ENCODE data around the gene ANLN. TPM values are rescaled to one million over a fixed set of nuclear protein-coding genes. Genes with fewer than 3 reads are reported as not detected.

Gene ANLN
- total RNA-seq, 4 donors from 2014 or later = 0.26 to 43.8 (median 2.9) TPM

DNA sequence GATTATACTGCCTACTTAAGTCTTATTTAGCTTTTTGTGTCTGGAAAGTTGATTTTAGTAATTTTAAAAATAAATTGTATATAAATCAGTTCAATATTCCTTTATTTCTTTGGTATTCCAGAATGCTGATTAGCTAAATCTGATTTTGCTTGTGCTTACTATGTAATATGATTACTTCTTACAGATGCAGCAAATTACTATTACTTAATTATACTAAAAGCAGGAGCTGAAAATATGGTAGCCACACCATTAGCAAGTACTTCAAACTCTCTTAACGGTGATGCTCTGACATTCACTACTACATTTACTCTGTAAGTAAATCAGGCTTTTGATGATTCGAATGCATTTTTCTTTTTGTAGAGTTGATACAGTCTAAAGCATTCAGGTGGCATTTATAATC, 34.0 kb downstream of the ANLN start:
- DNase-seq = no peak
- intact Hi-C loops (cut with DNase I; ENCODE audit: low total_unique reads) = no loop called here
- Histone ChIP-seq H3K4me3 (no peak overlapping the region), H3K27me3 (no peaks in the 10 kb centered on the region), H3K36me3 (no peaks in the 10 kb centered on the region), H3K27ac (no peak overlapping the region), H3K9me3 (no peaks in the 10 kb centered on the region), H3K4me1 (no peaks in the 10 kb centered on the region)
- TF ChIP-seq, protein P1, sequence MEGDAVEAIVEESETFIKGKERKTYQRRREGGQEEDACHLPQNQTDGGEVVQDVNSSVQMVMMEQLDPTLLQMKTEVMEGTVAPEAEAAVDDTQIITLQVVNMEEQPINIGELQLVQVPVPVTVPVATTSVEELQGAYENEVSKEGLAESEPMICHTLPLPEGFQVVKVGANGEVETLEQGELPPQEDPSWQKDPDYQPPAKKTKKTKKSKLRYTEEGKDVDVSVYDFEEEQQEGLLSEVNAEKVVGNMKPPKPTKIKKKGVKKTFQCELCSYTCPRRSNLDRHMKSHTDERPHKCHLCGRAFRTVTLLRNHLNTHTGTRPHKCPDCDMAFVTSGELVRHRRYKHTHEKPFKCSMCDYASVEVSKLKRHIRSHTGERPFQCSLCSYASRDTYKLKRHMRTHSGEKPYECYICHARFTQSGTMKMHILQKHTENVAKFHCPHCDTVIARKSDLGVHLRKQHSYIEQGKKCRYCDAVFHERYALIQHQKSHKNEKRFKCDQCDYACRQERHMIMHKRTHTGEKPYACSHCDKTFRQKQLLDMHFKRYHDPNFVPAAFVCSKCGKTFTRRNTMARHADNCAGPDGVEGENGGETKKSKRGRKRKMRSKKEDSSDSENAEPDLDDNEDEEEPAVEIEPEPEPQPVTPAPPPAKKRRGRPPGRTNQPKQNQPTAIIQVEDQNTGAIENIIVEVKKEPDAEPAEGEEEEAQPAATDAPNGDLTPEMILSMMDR (IDR thresholded peaks at IDR 0.05) = no peak
- no peak for TF ChIP-seq POLR2A (IDR thresholded peaks at IDR 0.05)

DNA sequence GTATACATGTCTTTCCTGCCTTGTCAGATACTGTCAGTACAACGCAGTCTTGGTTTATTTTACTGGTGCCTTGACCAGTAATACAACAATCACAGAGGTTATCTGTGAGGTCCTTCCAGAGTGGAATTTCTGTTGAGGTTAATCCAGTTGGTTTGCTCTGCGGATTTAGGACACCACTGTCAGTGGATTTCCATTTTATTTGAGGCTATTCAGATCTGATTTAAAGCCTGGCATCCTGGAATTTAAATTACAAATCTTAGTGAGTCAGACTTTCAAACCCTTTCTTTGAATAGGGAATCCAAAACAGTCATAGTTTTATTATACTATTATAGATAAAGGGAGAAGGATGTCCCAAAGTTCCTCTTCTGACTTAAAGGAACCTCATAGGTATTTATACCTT, 40.5 kb downstream of the ANLN start:
- no peaks in the 10 kb centered on the region for H3K27me3 ChIP-seq
- intact Hi-C loops (cut with DNase I; ENCODE audit: low total_unique reads) = no loop called here
- H3K4me1 ChIP-seq = no peaks in the 10 kb centered on the region
- TF ChIP-seq POLR2A (IDR thresholded peaks at IDR 0.05) = no peak
- TF ChIP-seq, protein P1 (IDR thresholded peaks at IDR 0.05) = no peak
- no peaks in the 10 kb centered on the region for H3K36me3 ChIP-seq
- no peak overlapping the region for H3K27ac ChIP-seq
- no peak overlapping the region for H3K4me3 ChIP-seq
- H3K9me3 ChIP-seq = no peaks in the 10 kb centered on the region
- no peak for DNase-seq

DNA sequence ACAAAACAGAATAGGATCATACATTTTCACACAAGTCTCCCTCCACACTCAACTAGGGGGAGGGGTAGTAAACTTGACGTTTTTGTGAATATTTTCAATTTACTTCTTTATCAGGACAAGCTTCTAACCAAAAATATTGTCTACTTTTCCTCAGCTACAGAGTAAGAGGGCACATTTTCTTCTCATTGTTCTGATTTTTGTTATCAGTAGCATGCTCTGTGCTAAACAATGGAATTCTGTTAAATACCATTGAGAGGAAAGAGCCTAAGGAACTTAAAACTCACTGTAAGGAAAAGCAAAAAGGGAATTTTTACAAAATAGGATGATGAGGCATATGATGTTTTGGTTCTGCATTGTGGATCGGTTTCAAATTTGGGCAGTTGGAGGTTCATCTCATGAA, 41.2 kb downstream of the ANLN start:
- DNase-seq = no peak
- intact Hi-C loops (cut with DNase I; ENCODE audit: low total_unique reads) = no loop called here
- H3K27ac ChIP-seq = no peak overlapping the region
- H3K9me3 ChIP-seq = no peaks in the 10 kb centered on the region
- TF ChIP-seq, protein P1 (IDR thresholded peaks at IDR 0.05) = no peak
- TF ChIP-seq POLR2A (IDR thresholded peaks at IDR 0.05) = no peak
- H3K27me3 ChIP-seq = no peaks in the 10 kb centered on the region
- H3K36me3 ChIP-seq = no peaks in the 10 kb centered on the region
- no peak overlapping the region for H3K4me3 ChIP-seq
- no peaks in the 10 kb centered on the region for H3K4me1 ChIP-seq

DNA sequence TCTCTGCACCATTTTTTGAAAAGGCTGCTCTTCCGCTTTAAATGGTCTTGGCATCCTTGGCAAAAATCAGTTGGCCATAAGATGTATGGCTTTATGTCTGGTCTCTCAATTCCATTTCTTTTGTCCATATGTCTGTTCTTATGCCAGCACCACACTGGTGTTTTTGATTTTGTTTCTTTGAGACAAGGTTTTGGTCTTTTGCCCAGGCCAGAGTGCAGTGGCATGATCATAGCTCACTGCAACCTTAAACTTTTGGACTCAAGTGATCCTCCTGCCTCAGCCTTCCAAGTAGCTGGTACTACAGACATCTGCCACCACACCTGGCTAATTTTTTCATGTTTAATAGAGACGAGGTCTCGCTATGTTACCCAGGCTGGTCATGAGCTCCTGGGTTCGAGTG, 48.5 kb downstream of the ANLN start:
- Histone ChIP-seq H3K27ac (no peak overlapping the region), H3K27me3 (no peaks in the 10 kb centered on the region), H3K4me1 (no peaks in the 10 kb centered on the region), H3K36me3 (no peaks in the 10 kb centered on the region), H3K4me3 (no peak overlapping the region), H3K9me3 (no peaks in the 10 kb centered on the region)
- no peak for DNase-seq
- TF ChIP-seq, protein P1 (IDR thresholded peaks at IDR 0.05) = no peak
- no peak for TF ChIP-seq POLR2A (IDR thresholded peaks at IDR 0.05)
- intact Hi-C loops (cut with DNase I; ENCODE audit: low total_unique reads) = no loop called here

DNA sequence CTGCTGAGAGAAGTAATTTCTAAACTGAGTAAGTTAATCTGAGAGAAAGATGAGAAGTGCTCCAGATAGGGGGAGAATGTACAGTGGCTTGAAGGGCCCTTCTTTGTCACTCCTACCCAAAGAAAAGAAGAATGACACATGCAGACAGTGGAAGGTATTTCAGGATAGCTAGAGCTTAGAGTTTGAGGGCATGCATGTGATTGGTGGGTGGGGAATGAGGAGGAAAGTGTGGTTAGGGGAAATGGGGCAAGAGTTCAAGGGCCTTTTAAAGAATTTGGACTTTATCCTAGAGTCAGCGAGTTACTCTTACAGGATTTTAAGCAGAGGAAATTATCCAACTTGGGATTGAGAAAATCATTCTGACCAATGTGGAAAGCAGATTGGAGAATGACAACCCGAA, 50.0 kb downstream of the ANLN start:
- DNase-seq = no peak
- Histone ChIP-seq H3K4me3 (no peak overlapping the region), H3K27ac (no peak overlapping the region), H3K4me1 (no peaks in the 10 kb centered on the region), H3K9me3 (no peaks in the 10 kb centered on the region), H3K36me3 (no peaks in the 10 kb centered on the region), H3K27me3 (no peaks in the 10 kb centered on the region)
- TF ChIP-seq, protein P1 (IDR thresholded peaks at IDR 0.05) = no peak
- TF ChIP-seq POLR2A (IDR thresholded peaks at IDR 0.05) = no peak
- intact Hi-C loops (cut with DNase I; ENCODE audit: low total_unique reads) = no loop called here
